HG03025 (cell line): ENCODE measurements around the gene TMUB1.
"Not testable (repeated sequence)": the region's sequence is repeated elsewhere in the genome, so short reads cannot be mapped to it uniquely, and the experiment has no call there.

Experiments
- ATAC-seq: cut with Tn5 transposase; IDR thresholded peaks from one replicate; pipeline ENCODE4 v1.9.1; 2021; ENCODE audit warnings: mild to moderate bottlenecking, moderate library complexity; ENCODE audit not compliant: unreplicated experiment, low FRiP score

TMUB1 gene

DNA sequence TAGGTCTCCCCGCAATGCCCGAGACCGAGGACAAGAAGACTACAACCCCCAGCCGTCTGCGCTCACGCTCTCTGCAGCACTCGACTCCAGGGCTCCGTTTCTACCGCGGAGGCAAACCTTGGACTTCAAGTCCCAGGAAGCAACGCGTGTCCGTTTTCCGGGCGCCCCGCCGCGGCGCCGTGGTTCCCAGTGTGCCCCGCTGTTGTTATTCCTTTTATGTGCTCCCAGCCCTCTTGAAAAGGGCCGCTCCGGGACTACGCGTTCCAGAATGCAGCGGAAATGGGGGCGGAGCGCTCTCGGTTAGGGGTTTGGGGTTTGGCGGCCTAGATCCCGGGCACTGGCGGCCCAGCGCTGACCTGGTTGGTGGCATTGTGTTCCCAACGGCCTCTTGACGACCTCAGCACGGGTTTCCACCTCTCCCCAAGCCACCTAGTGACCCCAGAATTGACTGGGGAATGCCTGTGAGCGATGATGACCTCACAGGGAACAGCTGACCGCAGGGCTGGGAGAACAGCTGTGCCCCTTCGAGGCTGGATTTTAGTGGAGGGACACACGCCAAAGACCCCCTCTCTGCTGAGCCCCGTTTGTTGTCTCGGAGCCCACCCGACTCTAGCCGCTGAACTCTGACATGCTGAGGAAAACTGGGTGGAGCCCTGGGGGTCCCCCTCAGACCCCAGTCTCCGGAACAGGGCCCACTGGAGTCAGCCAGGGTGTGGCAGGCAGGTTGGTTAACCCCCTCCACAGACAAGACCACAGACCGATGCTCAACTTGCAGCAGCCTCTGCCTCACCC, 25.1 kb downstream of the TMUB1 start:
- ATAC-seq: peak; percentile 84

DNA sequence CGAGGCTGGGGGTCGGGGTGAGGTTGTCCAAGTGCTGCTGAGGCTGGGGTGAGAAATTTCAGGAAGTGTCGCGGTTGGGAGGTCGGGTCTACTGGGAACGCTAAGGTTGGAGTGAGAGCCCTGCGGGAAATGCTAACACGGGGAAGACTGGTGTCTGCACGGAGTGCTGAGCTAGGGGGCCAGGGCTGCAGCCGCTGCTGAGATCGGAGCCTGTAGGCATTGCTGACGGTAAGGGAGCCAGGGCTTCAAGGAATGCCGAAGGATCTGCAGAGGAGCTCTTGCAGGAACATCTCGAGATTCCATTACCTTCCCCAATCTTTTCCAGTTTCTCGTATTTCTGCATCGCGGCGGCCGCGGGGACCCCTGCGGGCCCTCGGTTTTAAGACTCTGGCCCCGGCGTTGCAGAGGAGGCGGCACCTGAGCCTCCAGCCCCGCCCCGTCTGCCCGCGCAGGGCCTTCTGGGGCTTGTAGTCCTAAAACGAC, 25.7 kb downstream of the TMUB1 start, which contains the start of gene CDK5:
Gene CDK5, minus strand, starts transcription at position 392 of the 483 bp plus-strand sequence. Its CDS starts 49 bp downstream, at position 343.
- peak; percentile 5 for ATAC-seq

DNA sequence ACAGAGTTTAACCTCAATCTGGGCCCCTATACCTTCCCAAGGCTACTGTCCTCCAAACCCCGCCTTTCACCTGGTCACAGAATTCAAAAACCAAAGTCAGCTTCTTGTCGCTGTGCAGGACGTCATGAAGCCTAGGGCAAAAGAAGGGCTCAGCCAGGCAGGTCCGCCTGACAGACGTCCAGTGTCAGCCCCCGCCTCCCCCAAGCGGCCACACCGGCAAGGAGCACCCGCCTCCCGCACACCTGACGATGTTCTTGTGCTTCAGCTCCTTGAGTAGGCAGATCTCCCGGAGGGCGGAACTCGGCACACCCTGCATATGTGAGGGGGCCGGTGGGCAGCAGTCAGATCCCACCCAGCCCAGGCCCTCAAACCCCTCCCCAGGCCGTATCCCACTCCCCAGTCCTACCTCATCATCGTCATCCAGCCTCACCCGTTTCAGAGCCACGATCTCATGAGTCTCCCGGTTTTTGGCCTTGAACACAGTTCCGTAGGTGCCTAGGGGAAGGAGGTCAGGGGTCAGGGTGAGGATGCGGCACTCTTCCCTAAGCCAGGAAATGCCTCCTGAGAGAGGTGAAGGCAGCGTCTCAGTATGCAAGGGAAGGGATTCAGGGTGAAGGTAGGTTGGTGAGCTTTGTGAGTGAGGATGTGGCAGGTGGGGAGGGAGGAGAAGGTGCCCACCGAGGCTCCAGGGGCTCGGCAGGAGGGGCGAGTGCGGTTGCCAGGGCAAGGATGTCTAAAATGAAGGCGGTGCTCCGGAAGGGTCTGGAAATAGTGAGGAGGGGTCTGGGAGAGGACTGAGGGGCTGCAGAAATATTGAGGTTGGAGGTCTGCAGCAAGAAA, 26.4 kb downstream of the TMUB1 start:
- no peak for ATAC-seq

GRCh38 chr7:151056283-151056665, 27.0 kb downstream of the TMUB1 start:
- no peak for ATAC-seq

GRCh38 chr7:151053751-151054150, 29.5 kb downstream of the TMUB1 start:
- no peak for ATAC-seq

DNA sequence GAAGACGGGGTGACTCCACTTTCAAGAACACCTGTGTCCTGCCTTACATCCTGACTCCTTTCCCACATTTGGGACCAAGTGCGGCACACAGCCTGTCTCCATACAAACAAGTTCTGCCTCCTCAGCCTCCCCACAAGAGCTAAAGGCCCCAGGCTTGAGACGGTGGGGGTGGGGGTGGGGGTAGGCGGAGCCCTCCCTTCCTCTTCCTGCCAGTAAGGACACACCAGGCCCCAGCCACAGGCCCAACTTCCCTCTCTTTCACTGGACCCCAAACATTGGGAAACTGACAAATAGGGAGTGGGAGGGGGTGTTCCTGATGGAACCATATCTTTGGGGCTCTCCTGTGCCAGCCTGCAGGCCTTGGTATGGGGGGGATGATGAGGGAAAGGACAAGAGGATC, 30.2 kb downstream of the TMUB1 start:
- ATAC-seq: no peak

DNA sequence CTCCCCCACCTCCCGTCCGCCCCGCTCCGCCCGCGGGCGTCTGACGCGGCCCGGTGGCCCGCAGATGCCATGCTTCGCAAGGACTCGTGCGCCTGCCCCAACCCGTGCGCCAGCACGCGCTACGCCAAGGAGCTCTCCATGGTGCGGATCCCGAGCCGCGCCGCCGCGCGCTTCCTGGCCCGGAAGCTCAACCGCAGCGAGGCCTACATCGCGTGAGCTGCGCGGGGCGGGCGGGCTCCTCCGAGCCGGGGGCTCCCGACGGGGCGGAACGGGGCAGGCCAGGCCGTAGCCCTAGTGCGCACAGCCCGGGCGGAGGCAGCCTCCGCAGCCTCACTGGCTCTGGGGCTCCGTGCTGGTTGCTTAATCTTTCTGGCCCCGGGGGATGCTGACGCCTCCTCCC, 32.2 kb downstream of the TMUB1 start:
- no peak for ATAC-seq

DNA sequence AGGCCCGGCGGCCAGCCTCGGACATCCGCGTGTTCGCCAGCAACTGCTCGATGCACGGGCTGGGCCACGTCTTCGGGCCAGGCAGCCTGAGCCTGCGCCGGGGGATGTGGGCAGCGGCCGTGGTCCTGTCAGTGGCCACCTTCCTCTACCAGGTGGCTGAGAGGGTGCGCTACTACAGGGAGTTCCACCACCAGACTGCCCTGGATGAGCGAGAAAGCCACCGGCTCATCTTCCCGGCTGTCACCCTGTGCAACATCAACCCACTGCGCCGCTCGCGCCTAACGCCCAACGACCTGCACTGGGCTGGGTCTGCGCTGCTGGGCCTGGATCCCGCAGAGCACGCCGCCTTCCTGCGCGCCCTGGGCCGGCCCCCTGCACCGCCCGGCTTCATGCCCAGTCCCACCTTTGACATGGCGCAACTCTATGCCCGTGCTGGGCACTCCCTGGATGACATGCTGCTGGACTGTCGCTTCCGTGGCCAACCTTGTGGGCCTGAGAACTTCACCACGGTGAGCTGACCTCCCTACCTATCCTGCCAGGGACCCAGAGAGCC, 34.3 kb downstream of the TMUB1 start:
- no peak for ATAC-seq

GRCh38 chr7:151047976-151048815, 35.1 kb downstream of the TMUB1 start, which contains the start of gene ASIC3:
ASIC3 (plus strand) TSS chr7:151048531; CDS start chr7:151048886, 355 bp downstream.
- ATAC-seq: no peak

DNA sequence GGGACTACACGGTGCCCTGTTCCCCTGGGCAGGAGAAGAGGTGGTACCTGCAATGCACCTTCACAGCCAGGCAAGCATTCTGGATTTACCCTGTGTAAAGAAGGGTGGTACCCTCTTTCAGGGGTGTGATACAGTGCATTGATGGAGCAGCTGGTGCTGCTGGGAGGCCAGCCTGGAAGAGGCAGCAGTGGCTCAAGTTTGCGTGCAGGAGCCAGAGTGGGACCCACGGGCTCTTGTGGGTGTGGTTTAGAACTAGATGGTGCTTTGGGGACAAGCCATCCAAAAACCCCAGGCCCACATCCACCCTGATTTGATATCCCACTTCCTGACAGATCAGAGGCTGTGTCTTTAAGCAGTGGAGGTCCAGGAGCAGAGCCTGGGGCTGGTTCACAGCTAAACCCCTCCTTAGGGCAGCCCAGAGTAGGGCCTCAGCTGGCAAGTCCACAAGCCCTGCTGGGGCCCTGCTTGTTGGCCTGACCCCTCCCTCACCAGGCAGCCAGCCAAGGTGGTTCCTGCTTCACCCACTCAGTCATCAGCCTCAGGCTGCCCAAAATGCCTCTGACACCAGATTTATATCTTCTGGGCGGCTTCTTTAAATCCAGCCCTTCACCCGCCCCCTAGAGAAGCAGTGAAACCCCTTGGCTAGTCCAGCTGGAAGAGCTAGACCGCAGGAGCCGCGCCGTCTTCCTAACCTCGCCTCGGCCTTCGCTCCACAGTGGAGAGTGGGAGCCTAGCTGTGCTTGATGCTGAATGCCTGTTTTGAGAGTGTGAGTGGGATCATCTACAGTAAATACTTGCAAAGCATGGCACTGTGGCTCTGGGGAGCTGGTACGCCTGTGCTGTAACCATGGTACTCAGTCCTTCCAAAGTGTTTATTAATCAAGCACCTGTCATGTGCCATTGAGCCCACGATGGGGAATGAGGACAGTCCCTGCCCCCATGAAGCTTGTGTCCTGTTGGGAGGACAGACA, 36.4 kb downstream of the TMUB1 start:
- no peak for ATAC-seq

GRCh38 chr7:151045967-151046366, 37.3 kb downstream of the TMUB1 start:
- no peak for ATAC-seq

GRCh38 chr7:151045262-151045661, 38.0 kb downstream of the TMUB1 start:
- no peak for ATAC-seq

DNA sequence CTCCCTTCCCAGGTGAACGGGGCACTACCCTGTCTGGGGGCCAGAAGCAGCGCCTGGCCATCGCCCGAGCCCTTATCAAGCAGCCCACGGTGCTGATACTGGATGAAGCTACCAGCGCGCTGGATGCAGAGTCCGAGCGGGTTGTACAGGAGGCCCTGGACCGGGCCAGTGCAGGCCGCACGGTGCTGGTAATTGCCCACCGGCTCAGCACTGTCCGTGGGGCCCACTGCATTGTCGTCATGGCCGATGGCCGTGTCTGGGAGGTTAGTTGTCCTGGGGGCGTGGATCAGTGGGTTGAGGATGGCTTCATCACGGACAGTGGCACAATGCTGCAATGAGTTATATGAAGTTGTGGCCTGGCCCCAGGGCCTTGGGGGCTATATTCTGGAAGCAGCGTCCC, 39.3 kb downstream of the TMUB1 start:
- ATAC-seq: no peak

GRCh38 chr7:151043449-151043848, 39.8 kb downstream of the TMUB1 start:
- ATAC-seq: not testable (repeated sequence)

DNA sequence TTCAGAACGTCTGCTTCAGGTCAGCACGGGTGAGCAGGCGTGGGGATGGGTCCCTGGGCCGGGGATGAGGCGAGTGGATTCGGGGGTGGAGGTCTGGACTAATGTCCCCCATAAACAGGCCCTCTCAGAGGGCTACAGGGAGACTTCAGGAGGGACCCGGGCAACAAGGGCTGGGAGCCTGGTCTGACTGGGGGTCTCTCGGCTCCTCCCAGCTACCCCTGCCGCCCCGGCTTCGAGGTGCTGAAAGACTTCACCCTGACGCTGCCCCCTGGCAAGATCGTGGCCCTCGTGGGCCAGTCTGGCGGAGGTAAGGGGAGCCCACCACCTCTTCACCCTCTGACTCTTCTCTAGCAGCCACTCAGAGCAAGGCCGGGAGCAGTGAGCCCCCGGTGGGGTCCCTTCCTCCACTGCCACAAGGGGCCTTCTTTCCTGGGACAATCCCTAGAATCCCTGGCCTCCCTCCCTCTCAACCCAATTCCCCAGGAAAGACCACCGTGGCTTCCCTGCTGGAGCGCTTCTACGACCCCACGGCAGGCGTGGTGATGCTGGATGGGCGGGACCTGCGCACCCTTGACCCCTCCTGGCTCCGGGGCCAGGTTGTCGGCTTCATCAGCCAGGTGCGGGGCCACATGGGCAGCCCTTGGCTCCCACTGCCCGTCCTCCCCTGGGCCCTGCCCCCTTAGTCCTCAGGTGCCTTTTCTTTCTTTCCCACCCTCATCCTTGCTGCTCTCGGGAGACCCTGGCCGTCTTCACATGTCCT, 42.5 kb downstream of the TMUB1 start:
- ATAC-seq: no peak

- ATAC-seq: no peak
Observed at GRCh38 chr7:151039850-151040548, 43.3 kb downstream of the TMUB1 start.

GRCh38 chr7:151038951-151039849, 44.1 kb downstream of the TMUB1 start:
- ATAC-seq: no peak
